Testis (tissue), 3 donors: Measurements from ENCODE around the gene MDP1. TPM values are rescaled to one million over a fixed set of nuclear protein-coding genes. Genes with fewer than 3 reads are reported as not detected.
"Not testable (repeated sequence)": the region's sequence is repeated elsewhere in the genome, so short reads cannot be mapped to it uniquely, and the experiment has no call there.

Experiments used
- DNase-seq: peaks from one replicate; pipeline ENCODE4 v3.0.0-alpha.2; 2019
- H3K27ac ChIP-seq, 2 donors: fragments of 200-600 bp; sonication (generic); one replicate each; pipeline ENCODE4 v1.5.1; 2019
- H3K27me3 ChIP-seq: fragments of 200-600 bp; sonication (generic); one replicate; pipeline ENCODE4 v1.5.1; 2019
- H3K36me3 ChIP-seq: fragments of 200-600 bp; sonication (generic); one replicate; pipeline ENCODE4 v1.5.1; 2017; ENCODE audit warnings: low read depth; ENCODE audit errors: missing control alignments
- H3K4me1 ChIP-seq: fragments of 200-600 bp; sonication (generic); one replicate; pipeline ENCODE4 v1.5.1; 2019
- H3K4me3 ChIP-seq, 2 donors: fragments of 200-600 bp; sonication (generic); one replicate each; pipeline ENCODE4 v1.5.1; 2017 to 2019
- H3K9me3 ChIP-seq: fragments of 200-600 bp; sonication (generic); one replicate; pipeline ENCODE4 v1.5.1; 2017
- CTCF ChIP-seq, 3 experiments: fragments of 450-650 bp in 2 of 3; fragments of 200-600 bp in 1 of 3; sonication (generic) in 1 of 3; IDR thresholded peaks; one replicate each; pipeline ENCODE4 v1.5.1; 2016 to 2019; ENCODE audit warnings: antibody characterized with exemption in 3 of 3, mild to moderate bottlenecking in 2 of 3, moderate library complexity in 1 of 3
- POLR2A ChIP-seq: fragments of 450-650 bp; IDR thresholded peaks from one replicate; pipeline ENCODE4 v1.6.1; 2017; ENCODE audit warnings: antibody characterized with exemption, mild to moderate bottlenecking, moderate library complexity
- WGBS, 2 donors: methylation state at CpG; one replicate each; pipeline ENCODE4 v1.1.5; 2018; 5-methylcytosine and 5-hydroxymethylcytosine counted together
- intact Hi-C: fragments of 100-400 bp; cut with DNase I; formaldehyde crosslinking; loops from one replicate; pipeline ENCODE4 v1.15.1; 2023; ENCODE audit warnings: low total_unique reads
- polyA plus RNA-seq: library from polyadenylated mRNA; stranded (reverse); fragments of 350-450 nt; fragmentation: Illumina TruSeq; extraction: RNeasy Lipid Tissue Mini Kit (QIAGEN cat#74804); gene quantifications from one replicate; pipeline ENCODE4 v1.2.3, GENCODE V29; 2014; ENCODE audit warnings: low read depth, low replicate concordance; ENCODE audit not compliant: insufficient read depth
- total RNA-seq, 2 donors: library from RNA; depleted of rRNA; stranded (reverse); fragments of >200 nt; gene quantifications; one replicate each; pipeline ENCODE4 v1.2.3, GENCODE V29; 2016

MDP1 gene
- total and polyA plus RNA-seq, 3 donors from 2014 or later, result 17.3 to 20.1 (median 19.5) TPM

DNA sequence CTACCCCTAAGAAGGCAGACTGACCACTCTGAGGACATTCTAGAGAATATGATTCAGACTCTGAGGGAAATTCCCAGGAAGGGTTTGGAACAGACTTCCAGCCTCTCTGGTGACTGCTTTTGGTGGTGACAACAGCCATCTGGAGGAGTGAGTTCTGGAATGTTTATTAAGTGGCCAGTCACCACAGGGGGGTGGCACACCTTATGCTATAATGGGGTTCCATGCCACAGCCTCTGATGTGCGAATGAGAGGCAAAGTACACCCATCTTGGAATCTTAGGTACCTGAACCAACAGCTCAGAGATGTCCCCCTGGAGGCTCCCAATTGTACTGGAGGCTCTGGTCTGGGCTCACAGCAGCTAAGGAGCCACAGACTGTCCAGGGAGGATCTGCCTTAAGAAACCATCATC is 36.0 kb upstream of the MDP1 start:
- no peak overlapping the region for H3K4me3 ChIP-seq
- no peak for DNase-seq
- intact Hi-C loops, result no loop called here
- H3K27me3 ChIP-seq, result no peaks in the 10 kb centered on the region
- H3K36me3 ChIP-seq, result no peaks in the 10 kb centered on the region
- TF ChIP-seq POLR2A (no peak), CTCF (IDR thresholded peaks at IDR 0.05) (no peak)
- H3K9me3 ChIP-seq, result no peaks in the 10 kb centered on the region
- no peaks in the 10 kb centered on the region for H3K4me1 ChIP-seq
- no peak overlapping the region for H3K27ac ChIP-seq
- WGBS, 2 donors, result 93% methylated on average over 1 of the region's 1 CpG; no CpG with 5 or more reads in 1 of the 2 donors

DNA sequence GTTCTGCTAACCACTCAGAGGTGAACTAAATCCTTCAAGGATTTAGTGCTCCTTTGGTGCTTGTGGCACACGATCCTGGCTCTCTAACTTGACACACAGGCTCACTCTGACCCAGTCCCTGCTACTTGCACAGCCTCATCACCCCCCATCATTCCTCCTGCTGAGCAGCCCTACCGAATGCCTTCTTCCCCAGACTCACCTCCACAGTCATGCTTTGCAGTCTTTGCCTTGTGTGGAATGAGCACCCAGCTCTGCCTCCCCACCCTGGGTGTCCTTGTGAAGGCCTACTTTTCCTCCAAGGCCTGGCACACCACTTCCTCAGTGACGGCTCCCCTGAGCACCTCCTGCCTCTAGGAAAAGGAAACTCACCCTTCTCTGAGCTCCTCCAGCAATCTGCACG is 34.5 kb upstream of the MDP1 start:
- Histone ChIP-seq H3K9me3 (no peaks in the 10 kb centered on the region), H3K4me1 (no peaks in the 10 kb centered on the region), H3K36me3 (no peaks in the 10 kb centered on the region), H3K27ac (no peak overlapping the region), H3K27me3 (no peaks in the 10 kb centered on the region), H3K4me3 (no peak overlapping the region)
- no peak for TF ChIP-seq POLR2A
- TF ChIP-seq CTCF (IDR thresholded peaks at IDR 0.05), result no peak
- WGBS, 2 donors, result 74 to 76% methylated on average over 4 of the region's 4 CpGs
- DNase-seq, result no peak
- intact Hi-C loops, result no loop called here

- 79 to 81% methylated on average over 4 to 13 of the region's 13 CpGs for WGBS, 2 donors
- Histone ChIP-seq H3K4me1 (no peaks in the 10 kb centered on the region), H3K9me3 (no peaks in the 10 kb centered on the region), H3K36me3 (no peaks in the 10 kb centered on the region), H3K27ac (no peak overlapping the region), H3K4me3 (no peak overlapping the region), H3K27me3 (no peaks in the 10 kb centered on the region)
- TF ChIP-seq POLR2A (no peak), CTCF (IDR thresholded peaks at IDR 0.05) (no peak)
- no peak for DNase-seq
- intact Hi-C loops, result no loop called here
Observed at GRCh38 chr14:24249230-24250021, 33.6 kb upstream of the MDP1 start.

DNA sequence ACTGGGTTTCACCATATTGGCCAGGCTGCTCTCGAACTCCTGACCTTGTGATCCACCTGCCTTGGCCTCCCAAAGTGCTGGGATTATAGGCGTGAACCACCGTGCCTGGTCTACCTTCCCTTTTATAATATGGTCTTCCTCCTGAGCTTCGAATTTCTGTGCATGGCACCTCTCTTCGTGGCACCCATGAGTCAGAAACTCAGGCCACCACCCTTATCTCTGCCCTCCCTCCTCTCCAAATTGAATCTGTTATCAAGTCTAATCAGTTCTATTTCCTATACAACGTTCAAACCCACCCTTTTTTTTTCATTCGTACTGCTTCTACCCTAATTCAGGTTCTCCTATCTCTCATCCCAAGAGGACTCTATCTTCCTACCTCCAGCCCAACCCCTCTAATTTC is 31.6 kb upstream of the MDP1 start:
- Histone ChIP-seq H3K4me3 (no peak overlapping the region), H3K27ac (no peak overlapping the region), H3K36me3 (no peaks in the 10 kb centered on the region), H3K27me3 (no peaks in the 10 kb centered on the region), H3K4me1 (no peaks in the 10 kb centered on the region), H3K9me3 (no peaks in the 10 kb centered on the region)
- intact Hi-C loops, result no loop called here
- WGBS, 2 donors, result 77 to 85% methylated on average over 7 of the region's 7 CpGs
- no peak for TF ChIP-seq POLR2A
- TF ChIP-seq CTCF (IDR thresholded peaks at IDR 0.05), result no peak
- no peak for DNase-seq

GRCh38 chr14:24246765-24247212 is 30.9 kb upstream of the MDP1 start:
- WGBS, 2 donors, result 89% methylated on average over 3 of the region's 3 CpGs
- Histone ChIP-seq H3K9me3 (no peaks in the 10 kb centered on the region), H3K4me3 (no peak overlapping the region), H3K4me1 (no peaks in the 10 kb centered on the region), H3K36me3 (no peaks in the 10 kb centered on the region), H3K27me3 (no peaks in the 10 kb centered on the region), H3K27ac (no peak overlapping the region)
- intact Hi-C loops, result no loop called here
- no peak for DNase-seq
- no peak for TF ChIP-seq CTCF (IDR thresholded peaks at IDR 0.05)
- TF ChIP-seq POLR2A, result no peak

DNA sequence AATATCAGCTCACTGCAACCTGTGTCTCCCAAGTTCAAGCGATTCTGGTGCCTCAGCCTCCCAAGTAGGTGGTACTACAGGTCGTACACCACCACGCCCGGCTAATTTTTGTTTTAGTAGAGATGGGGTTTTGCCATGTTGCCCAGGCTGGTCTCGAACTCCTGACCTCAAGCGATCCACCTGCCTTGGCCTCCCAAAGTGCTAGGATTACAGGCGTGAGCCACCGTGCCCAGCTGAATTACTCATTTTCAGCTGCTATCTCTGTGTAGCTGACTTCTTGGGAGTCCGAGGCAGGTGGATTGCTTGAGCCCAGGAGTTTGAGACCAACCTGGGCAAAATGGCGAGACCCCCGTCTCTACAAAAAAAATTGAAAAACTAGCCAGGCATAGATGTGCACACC is 29.5 kb upstream of the MDP1 start:
- H3K4me3 ChIP-seq, H3K27ac ChIP-seq, intact Hi-C loops, H3K9me3 ChIP-seq, H3K27me3 ChIP-seq, DNase-seq, H3K36me3 ChIP-seq: not testable (repeated sequence)
- WGBS, 2 donors, result 92% methylated on average over 11 of the region's 11 CpGs
- peaks cover 13% of the 10 kb centered on the region for H3K4me1 ChIP-seq
